GM12864 (cell line): ENCODE data around the gene SPON1.

Experiments
- DNase-seq: peaks from one replicate; pipeline ENCODE4 v3.0.0-alpha.2; 2011; ENCODE audit warnings: low read depth
- H3K4me3 ChIP-seq: 2 replicates; pipeline ENCODE4 v1.5.1; 2011; ENCODE audit warnings: mild to moderate bottlenecking, low read depth, low read length, control low read depth
- TF ChIP-seq, protein P1 (sequence below): IDR thresholded peaks from 2 replicates; pipeline ENCODE4 v1.5.1; 2011; ENCODE audit warnings: low read depth, mild to moderate bottlenecking, moderate library complexity, low read length, control low read depth, inconsistent platforms; ENCODE audit errors: missing control alignments

Gene SPON1

GRCh38 chr11:14118072-14118471 lies 155.5 kb downstream of the SPON1 start:
- no peak overlapping the region for H3K4me3 ChIP-seq
- DNase-seq: no peak
- TF ChIP-seq, protein P1, sequence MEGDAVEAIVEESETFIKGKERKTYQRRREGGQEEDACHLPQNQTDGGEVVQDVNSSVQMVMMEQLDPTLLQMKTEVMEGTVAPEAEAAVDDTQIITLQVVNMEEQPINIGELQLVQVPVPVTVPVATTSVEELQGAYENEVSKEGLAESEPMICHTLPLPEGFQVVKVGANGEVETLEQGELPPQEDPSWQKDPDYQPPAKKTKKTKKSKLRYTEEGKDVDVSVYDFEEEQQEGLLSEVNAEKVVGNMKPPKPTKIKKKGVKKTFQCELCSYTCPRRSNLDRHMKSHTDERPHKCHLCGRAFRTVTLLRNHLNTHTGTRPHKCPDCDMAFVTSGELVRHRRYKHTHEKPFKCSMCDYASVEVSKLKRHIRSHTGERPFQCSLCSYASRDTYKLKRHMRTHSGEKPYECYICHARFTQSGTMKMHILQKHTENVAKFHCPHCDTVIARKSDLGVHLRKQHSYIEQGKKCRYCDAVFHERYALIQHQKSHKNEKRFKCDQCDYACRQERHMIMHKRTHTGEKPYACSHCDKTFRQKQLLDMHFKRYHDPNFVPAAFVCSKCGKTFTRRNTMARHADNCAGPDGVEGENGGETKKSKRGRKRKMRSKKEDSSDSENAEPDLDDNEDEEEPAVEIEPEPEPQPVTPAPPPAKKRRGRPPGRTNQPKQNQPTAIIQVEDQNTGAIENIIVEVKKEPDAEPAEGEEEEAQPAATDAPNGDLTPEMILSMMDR: no peak

GRCh38 chr11:14119357-14119756 lies 156.8 kb downstream of the SPON1 start:
- no peak for DNase-seq
- TF ChIP-seq, protein P1: no peak
- no peak overlapping the region for H3K4me3 ChIP-seq

DNA sequence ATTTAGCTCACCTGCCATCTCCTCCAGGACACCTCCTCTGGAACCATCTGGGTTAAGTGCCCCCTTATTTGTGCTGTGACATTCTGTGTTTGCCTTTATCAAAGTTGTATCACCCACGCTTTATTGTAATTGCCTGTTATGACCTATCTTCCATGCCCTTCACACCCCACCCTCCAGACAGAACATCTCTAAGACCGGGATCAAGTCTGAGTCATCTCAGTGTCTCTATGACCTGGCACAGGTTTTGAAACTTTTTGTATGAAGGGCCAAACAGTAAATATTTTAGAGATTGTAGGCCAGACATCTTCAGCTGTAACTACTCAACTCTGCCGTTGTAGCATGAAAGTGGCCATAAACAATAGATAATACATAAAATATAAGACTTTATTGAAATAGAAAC lies 161.8 kb downstream of the SPON1 start:
- no peak overlapping the region for H3K4me3 ChIP-seq
- DNase-seq: no peak
- TF ChIP-seq, protein P1: no peak

DNA sequence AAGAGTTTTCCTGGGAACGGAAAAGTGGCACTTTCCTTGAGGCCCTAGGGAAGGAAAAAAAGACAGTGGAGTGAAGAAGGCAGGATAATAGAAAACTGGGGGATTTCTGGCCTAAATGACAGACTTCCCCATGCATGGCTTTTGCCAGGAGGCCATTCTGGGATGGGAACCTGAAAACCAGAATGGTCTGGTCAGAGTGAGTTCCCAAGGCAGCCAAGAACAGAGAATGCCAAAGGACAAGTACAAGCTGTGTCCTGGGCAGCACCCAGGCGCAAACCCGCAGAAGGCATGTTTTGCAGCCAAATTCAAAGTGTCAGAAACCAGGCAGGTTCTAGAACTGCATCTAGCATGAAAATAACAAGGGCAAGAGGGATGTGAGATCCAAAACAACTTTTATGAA lies 162.4 kb downstream of the SPON1 start:
- TF ChIP-seq, protein P1: no peak
- H3K4me3 ChIP-seq: no peak overlapping the region
- DNase-seq: no peak

- TF ChIP-seq, protein P1: no peak
- DNase-seq: no peak
- H3K4me3 ChIP-seq: no peak overlapping the region
Observed at GRCh38 chr11:14125529-14125928, 163.0 kb downstream of the SPON1 start.

DNA sequence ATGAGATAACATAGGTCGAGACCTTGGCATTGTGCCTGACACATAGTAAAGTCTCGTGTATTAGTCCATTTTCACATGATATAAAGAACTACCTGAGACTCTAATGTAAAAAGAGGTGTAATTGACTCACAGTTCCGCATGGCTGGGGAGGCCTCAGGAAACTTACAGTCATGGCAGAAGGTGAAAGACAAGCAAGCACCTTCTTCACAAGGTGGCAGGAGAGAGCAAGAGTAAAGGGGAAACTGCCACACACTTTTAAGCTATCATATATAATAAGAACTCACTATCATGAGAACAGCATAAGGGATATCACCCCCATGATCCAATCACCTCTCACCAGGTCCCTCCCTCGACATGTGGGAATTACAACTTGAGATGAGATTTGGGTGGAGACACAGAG lies 165.2 kb downstream of the SPON1 start:
- no peak overlapping the region for H3K4me3 ChIP-seq
- no peak for DNase-seq
- TF ChIP-seq, protein P1: no peak

DNA sequence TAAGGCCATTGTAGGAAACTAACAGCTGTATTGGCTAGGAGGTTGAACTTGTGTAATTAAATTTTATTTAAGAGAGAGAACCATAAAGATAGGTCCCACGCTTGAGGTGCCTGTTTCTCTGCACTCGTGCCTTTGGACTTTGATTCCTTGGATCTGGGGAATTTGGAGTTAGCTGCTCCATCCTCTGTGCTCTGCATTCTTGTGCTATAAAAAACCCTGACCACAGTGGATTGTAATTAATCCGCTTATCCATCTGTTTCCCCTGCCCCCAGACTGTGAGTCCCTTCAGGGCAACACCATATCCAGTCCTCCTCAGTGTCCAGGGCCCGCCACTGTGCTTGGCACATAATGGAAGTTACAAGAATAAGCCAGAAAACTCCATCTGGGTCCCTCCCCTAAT lies 169.8 kb downstream of the SPON1 start:
- H3K4me3 ChIP-seq: no peak overlapping the region
- TF ChIP-seq, protein P1: no peak
- no peak for DNase-seq
